BJ (cell line): ENCODE measurements around the gene ERMP1. TPM values are rescaled to one million over a fixed set of nuclear protein-coding genes. Genes with fewer than 3 reads are reported as not detected.
"Not testable (repeated sequence)": the region's sequence is repeated elsewhere in the genome, so short reads cannot be mapped to it uniquely, and the experiment has no call there.

Experiments
- CTCF ChIA-PET: fragments of 350-600 bp; formaldehyde crosslinking; extraction: SDS; loops from one replicate; lab custom pipeline; 2021; ENCODE audit warnings: antibody characterized with exemption, inconsistent platforms; lab: Yijun Ruan, JAX
- POLR2A ChIA-PET: fragments of 300-600 bp; sonication (Branson Sonifier 250); formaldehyde crosslinking; extraction: SDS; loops from one replicate; lab custom pipeline; 2021; ENCODE audit warnings: antibody characterized with exemption; lab: Charles Lee
- DNase-seq: peaks from one replicate; pipeline ENCODE4 v3.0.0-alpha.2; 2011; ENCODE audit warnings: low read depth
- H3K27me3 ChIP-seq: 2 replicates; pipeline ENCODE4 v1.6.0; 2011; ENCODE audit warnings: low read length; ENCODE audit not compliant: control insufficient read depth, insufficient read depth
- H3K36me3 ChIP-seq: 2 replicates; pipeline ENCODE4 v1.5.1; 2011; ENCODE audit warnings: low read length; ENCODE audit not compliant: control insufficient read depth, insufficient read depth
- H3K4me3 ChIP-seq: 2 replicates; pipeline ENCODE4 v1.5.1; 2011; ENCODE audit warnings: low read depth, mild to moderate bottlenecking, control low read depth, low read length
- CTCF ChIP-seq: IDR thresholded peaks from 2 replicates; pipeline ENCODE4 v1.5.1; 2011; ENCODE audit warnings: low read depth, mild to moderate bottlenecking, control low read depth, inconsistent platforms, low read length, moderate library complexity; ENCODE audit not compliant: insufficient read depth
- polyA plus RNA-seq: library from polyadenylated mRNA; depleted of rRNA; stranded (reverse); fragments of >200 nt; gene quantifications from 2 replicates; pipeline ENCODE4 v1.2.3, GENCODE V29; 2011

The ERMP1 gene
- polyA plus RNA-seq, 1 experiment = 2.3 TPM

DNA sequence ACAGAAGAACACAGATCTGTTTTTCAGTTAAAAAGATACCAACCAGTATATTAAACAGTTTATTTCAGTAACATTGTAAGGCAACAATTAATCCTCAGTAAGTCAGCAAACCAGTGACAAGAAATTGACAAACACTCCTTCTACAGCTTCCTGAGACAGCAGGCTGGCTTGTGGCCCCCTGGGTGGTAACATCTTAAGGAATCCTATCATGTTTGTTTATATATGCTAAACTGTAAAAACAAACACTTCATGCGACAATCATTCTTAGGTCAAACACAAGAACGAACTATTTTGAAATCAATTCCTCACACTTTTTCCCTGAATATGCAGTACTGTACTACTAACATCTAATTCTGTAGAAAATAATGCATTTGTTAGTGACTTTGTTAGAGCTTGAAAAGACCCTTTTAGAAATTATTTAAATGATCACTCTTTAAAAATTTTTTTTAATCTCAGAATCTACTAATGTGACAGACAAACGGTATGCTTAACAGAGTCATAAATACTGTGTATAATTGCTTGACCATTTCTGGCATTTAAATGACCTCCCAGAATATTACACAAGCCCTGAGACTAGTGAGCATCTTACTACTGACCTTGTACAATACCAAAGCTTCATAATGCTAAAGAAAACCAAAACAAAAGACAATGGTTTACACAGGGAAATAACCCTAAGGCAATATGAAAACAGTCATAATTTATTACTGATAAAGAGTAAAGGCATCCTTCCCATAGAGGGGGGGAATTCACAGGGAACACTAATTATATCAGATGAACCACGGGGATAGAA, 48.2 kb downstream of the ERMP1 start:
- Histone ChIP-seq H3K36me3 (peaks cover 7% of the 10 kb centered on the region), H3K27me3 (no peaks in the 10 kb centered on the region), H3K4me3 (no peak overlapping the region)
- CTCF ChIA-PET = interaction anchor here (0.7 to 1.4 kb wide), 3 partner anchors 11 to 270 kb away, joined by 3 to 5 read pairs (median 3); no protein-coding TSS in a partner anchor
- no peak for TF ChIP-seq CTCF
- no peak for DNase-seq
- POLR2A ChIA-PET = no interaction called here

DNA sequence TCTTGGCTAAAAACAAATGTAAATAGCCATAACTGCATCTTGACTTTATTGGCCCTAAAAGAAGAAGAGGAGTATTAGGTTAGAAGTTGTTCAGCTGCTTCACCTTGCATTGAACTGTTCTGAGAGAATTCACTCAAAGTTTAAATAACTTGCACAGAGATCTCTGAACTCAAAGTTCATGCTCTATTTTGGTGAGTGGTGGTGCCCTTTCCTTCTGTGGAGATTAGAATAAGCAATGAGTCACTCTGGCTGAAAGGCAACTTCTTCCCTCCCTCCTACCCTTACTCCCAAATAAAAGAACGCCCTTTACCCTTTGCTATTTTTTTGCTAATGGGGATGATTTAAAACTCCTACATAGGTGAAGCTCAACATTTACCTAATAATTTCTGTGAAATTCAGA, 48.9 kb downstream of the ERMP1 start:
- Histone ChIP-seq H3K36me3 (peaks cover 11% of the 10 kb centered on the region), H3K27me3 (no peaks in the 10 kb centered on the region), H3K4me3 (no peak overlapping the region)
- ChIA-PET POLR2A (no interaction called here), CTCF (interaction anchor here (0.7 kb wide), 1 partner anchor 11 kb away, joined by 3 read pairs; no protein-coding TSS in a partner anchor)
- DNase-seq = no peak
- TF ChIP-seq CTCF = no peak

DNA sequence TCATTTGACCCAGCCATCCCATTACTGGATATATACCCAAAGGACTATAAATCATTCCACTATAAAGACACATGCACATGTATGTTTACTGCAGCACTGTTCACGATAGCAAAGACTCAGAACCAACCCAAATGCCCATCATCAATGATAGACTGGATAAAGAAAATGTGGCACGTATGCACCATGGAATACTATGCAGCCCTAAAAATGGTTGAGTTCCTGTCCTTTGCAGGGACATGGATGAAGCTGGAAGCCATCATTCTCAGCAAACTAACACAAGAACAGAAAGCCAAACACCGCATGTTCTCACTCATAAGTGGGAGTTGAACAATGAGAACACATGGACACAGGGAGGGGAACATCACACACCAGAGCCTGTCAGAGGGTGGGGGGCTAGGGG, 49.5 kb downstream of the ERMP1 start:
- POLR2A ChIA-PET, H3K4me3 ChIP-seq, H3K27me3 ChIP-seq, CTCF ChIA-PET, DNase-seq: not testable (repeated sequence)
- peaks cover 14% of the 10 kb centered on the region for H3K36me3 ChIP-seq

DNA sequence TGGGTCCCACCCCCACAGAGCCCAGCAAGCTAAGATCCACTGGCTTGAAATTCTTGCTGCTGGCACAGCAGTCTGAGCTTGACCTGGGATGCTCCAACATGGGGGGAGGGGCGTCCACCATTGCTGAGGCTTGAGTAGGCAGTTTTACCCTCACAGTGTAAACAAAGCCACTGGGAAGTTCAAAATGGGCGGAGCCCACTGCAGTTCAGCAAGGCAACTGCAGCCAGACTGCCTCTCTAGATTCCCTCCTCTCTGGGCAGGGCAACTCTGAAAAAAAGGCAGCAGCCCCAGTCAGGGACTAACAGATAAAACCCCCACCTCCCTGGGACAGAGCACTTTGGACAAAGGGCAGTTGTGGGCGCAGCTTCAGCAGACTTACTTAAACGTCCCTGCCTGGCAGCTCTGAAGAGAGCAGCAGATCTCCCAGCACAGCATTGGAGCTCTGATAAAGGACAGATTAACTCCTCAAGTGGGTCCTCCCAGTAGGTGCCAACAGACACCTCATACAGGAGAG, 53.2 kb downstream of the ERMP1 start:
- H3K36me3 ChIP-seq = peaks cover 14% of the 10 kb centered on the region
- CTCF ChIA-PET, H3K4me3 ChIP-seq, H3K27me3 ChIP-seq, DNase-seq, POLR2A ChIA-PET: not testable (repeated sequence)

- ChIA-PET CTCF (interaction anchor here (1.1 kb wide), 1 partner anchor 14 kb away, joined by 4 read pairs; no protein-coding TSS in a partner anchor), POLR2A (no interaction called here)
- Histone ChIP-seq H3K36me3 (peaks cover 20% of the 10 kb centered on the region), H3K4me3 (no peak overlapping the region), H3K27me3 (no peaks in the 10 kb centered on the region)
- TF ChIP-seq CTCF = no peak
- DNase-seq = no peak
These were observed 54.1 kb downstream of the ERMP1 start for GRCh38 chr9:5778805-5779204.

DNA sequence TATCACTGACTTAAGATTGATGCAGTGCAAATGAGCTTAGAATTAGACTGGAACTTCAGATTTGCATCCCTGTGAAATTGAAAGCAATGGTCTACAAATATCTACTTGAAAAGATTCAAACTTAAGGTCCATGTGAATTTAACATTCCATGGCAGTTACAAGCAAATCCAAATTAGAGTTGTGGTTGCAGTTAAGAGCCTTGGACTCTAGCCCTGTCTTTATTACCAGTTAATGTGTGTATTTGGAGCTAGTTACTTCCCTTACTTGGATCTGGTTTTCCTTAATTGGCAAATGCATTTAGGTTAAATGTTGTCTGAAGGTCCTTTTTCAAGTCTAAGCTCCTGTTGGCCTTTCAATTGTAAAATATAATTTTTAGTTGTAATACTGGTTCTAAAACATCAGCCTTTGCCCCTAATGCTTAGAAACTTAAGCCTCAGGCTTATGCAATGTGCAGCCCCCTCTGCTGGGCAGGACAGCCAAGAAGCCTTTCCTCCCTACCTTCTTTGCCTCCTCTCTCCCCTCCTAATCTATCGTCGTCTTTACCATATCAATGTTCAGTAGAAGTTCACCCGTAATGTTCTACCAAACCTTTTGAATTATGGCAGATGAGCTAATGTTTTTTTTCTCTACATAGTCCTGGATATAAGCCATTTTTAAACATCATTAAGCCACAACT, 59.5 kb downstream of the ERMP1 start:
- no peak for TF ChIP-seq CTCF
- CTCF ChIA-PET = interaction anchor here (0.6 to 1.6 kb wide), 5 partner anchors 10 to 149 kb away, joined by 3 to 7 read pairs (median 4); partner anchors contain the start of gene ERMP1
- Histone ChIP-seq H3K27me3 (no peaks in the 10 kb centered on the region), H3K36me3 (peaks cover 18% of the 10 kb centered on the region), H3K4me3 (no peak overlapping the region)
- POLR2A ChIA-PET = no interaction called here
- no peak for DNase-seq
